ENCODE measurements around the gene GMDS.

- TF ChIP-seq CTCF (IDR thresholded peaks at IDR 0.05), result no peak
- no peak for TF ChIP-seq POLR2AphosphoS5 (IDR thresholded peaks at IDR 0.05; ENCODE audit: insufficient read depth in 1 of 2, low read depth in 1 of 2)
- TF ChIP-seq POLR2A (IDR thresholded peaks at IDR 0.05), result no peak
Observed at GRCh38 chr6:1616701-1617463, 628.5 kb downstream of the GMDS start.

Measured in vagina (tissue), 2 donors.